Neural cell (in vitro differentiated cells): ENCODE measurements around the gene NFAM1.

Source experiments
- CTCF ChIP-seq: fragments of 450-650 bp; IDR thresholded peaks from 2 replicates; pipeline ENCODE4 v1.5.1; 2014; ENCODE audit warnings: antibody characterized with exemption, mild to moderate bottlenecking, moderate library complexity; ENCODE audit not compliant: poor library complexity, severe bottlenecking
- EP300 ChIP-seq: fragments of 450-650 bp; conservative IDR thresholded peaks from 2 replicates; pipeline ENCODE4 v1.6.1; 2014; ENCODE audit warnings: antibody characterized with exemption, mild to moderate bottlenecking, moderate library complexity; ENCODE audit not compliant: poor library complexity, severe bottlenecking
- EZH2 ChIP-seq: fragments of 200-600, 300-800 bp; shearing (Covaris generic), sonication (generic); IDR thresholded peaks from 2 replicates; pipeline ENCODE4 v1.6.1; 2014; ENCODE audit warnings: antibody characterized with exemption, low read length, borderline replicate concordance, mild to moderate bottlenecking; ENCODE audit not compliant: insufficient read depth, poor library complexity, severe bottlenecking
- MXI1 ChIP-seq: fragments of 450-650 bp; conservative IDR thresholded peaks from 2 replicates; pipeline ENCODE4 v1.6.1; 2014; ENCODE audit warnings: antibody characterized with exemption, mild to moderate bottlenecking; ENCODE audit not compliant: poor library complexity, severe bottlenecking
- POLR2AphosphoS5 ChIP-seq: IDR thresholded peaks from 2 replicates; pipeline ENCODE4 v1.6.1; 2012
- RAD21 ChIP-seq: fragments of 450-650 bp; conservative IDR thresholded peaks from 2 replicates; pipeline ENCODE4 v1.6.1; 2014; ENCODE audit warnings: antibody characterized with exemption, mild to moderate bottlenecking, moderate library complexity
- REST ChIP-seq: IDR thresholded peaks from 2 replicates; pipeline ENCODE4 v1.6.1; 2012; ENCODE audit warnings: borderline replicate concordance
- TAF1 ChIP-seq: IDR thresholded peaks from 2 replicates; pipeline ENCODE4 v1.6.1; 2012; ENCODE audit warnings: low read depth

GRCh38 chr22:42353883-42354727, 78.1 kb downstream of the NFAM1 start:
- peak; percentile 15 for TF ChIP-seq CTCF
- TF ChIP-seq POLR2AphosphoS5: no peak
- TF ChIP-seq EZH2: no peak
- TF ChIP-seq RAD21: no peak
- no peak for TF ChIP-seq REST
- TF ChIP-seq EP300: no peak
- TF ChIP-seq TAF1: no peak
- no peak for TF ChIP-seq MXI1
